Sigmoid colon (tissue), 3 donors: ENCODE measurements around the gene COL17A1.

Experiments used
- POLR2A ChIP-seq, 2 donors: fragments of 450-650 bp; IDR thresholded peaks; one replicate each; pipeline ENCODE4 v1.6.1; 2016; ENCODE audit warnings: antibody characterized with exemption in 2 of 2, mild to moderate bottlenecking in 2 of 2, moderate library complexity in 2 of 2
- TF ChIP-seq, protein P1 (sequence below), 4 experiments: fragments of 450-650 bp in 3 of 4; fragments of 200-600 bp in 1 of 4; IDR thresholded peaks; one replicate each; pipeline ENCODE4 v1.5.1; 2016 to 2019; ENCODE audit warnings: antibody characterized with exemption in 4 of 4, mild to moderate bottlenecking in 3 of 4, moderate library complexity in 2 of 4

DNA sequence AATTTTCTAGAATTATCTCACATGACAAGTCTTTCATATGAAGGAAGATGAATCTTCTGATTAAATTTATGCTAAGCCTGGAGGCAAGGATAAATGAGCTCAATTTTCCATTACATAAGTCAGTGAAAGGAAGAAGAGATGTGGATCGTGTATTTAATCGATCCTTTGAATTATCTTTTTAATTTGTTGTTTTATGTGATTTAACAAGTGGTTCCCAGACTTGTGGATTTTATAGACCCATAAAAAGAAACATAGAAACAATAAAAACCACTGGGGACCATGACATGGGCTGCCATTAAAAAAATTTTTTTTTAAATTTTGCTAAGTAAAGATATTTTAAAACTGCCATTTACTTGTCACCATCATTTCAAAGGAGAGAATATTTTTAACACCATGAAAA, 73.8 kb downstream of the COL17A1 start:
- TF ChIP-seq, protein P1, sequence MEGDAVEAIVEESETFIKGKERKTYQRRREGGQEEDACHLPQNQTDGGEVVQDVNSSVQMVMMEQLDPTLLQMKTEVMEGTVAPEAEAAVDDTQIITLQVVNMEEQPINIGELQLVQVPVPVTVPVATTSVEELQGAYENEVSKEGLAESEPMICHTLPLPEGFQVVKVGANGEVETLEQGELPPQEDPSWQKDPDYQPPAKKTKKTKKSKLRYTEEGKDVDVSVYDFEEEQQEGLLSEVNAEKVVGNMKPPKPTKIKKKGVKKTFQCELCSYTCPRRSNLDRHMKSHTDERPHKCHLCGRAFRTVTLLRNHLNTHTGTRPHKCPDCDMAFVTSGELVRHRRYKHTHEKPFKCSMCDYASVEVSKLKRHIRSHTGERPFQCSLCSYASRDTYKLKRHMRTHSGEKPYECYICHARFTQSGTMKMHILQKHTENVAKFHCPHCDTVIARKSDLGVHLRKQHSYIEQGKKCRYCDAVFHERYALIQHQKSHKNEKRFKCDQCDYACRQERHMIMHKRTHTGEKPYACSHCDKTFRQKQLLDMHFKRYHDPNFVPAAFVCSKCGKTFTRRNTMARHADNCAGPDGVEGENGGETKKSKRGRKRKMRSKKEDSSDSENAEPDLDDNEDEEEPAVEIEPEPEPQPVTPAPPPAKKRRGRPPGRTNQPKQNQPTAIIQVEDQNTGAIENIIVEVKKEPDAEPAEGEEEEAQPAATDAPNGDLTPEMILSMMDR (IDR thresholded peaks at IDR 0.05), result no peak
- no peak for TF ChIP-seq POLR2A (IDR thresholded peaks at IDR 0.05)
